ENCODE results near the gene PREX1. TPM values are rescaled to one million over a fixed set of nuclear protein-coding genes. Genes with fewer than 3 reads are reported as not detected.

The PREX1 gene
- total RNA-seq, 2 experiments from 2014 or later = 20.7 to 25.3 TPM

DNA sequence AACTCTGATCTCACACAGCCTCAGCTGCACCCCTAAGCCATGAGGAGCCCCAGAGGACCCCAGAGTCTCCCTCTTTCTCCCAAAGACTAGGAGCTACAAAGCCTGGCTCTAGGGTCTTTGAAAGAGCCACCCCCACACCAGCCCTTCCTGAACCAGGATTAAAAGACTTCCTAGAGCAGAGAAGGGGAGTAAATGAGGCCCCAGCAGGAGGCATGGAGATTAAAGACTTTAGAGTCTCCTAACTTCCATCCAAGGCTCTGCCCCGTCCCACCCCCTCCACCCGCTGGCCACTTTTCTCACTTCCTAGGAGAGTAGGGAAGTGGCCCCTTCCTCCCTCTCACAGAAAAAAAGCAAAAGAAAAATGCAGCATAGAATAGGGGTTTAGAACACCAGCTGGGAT lies 1.7 kb downstream of the PREX1 start:
- no peaks in the 10 kb centered on the region for H3K36me3 ChIP-seq (ENCODE audit: insufficient read depth, low read length)
- BruUV-seq (replicated peaks) = no TSS peak
- POLR2A ChIA-PET = interaction anchor here (1.0 to 1.3 kb wide), 2 partner anchors 8 to 96 kb away, joined by 3 read pairs; partner anchors contain the start of gene ARFGEF2
- no peaks in the 10 kb centered on the region for H3K9me3 ChIP-seq (ENCODE audit: low read length)
- intact Hi-C loops (cut with micrococcal nuclease; ENCODE audit: unreplicated experiment) = loop anchor here (2.0 to 5.0 kb wide), 2 partner anchors 79 to 89 kb away; no protein-coding TSS in a partner anchor
- TF ChIP-seq CTCF (conservative IDR thresholded peaks at IDR 0.05; ENCODE audit: low read length) (no peak), EZH2phosphoT487 (IDR thresholded peaks at IDR 0.05; ENCODE audit: borderline replicate concordance, low read depth, low read length) (no peak)
- CTCF ChIA-PET (ENCODE audit: unreplicated experiment) = no interaction called here
- no peaks in the 10 kb centered on the region for H3K9me2 ChIP-seq (ENCODE audit: insufficient read depth, low read length)
- H3K27ac ChIP-seq (ENCODE audit: low read depth, low read length, poor library complexity, severe bottlenecking) = peak overlapping the region; percentile 93
- peak overlapping the region; percentile 91 for H3K4me3 ChIP-seq (ENCODE audit: low read depth, low read length, poor library complexity, severe bottlenecking)
- no peak for DNase-seq (ENCODE audit: low spot score)
- H3K4me1 ChIP-seq (ENCODE audit: insufficient read depth, low read length, poor library complexity, severe bottlenecking) = peaks cover 62% of the 10 kb centered on the region
- peak overlapping the region; percentile 28; the same call in 1 of the 2 replicates for H2AFZ ChIP-seq (ENCODE audit: low read length)
- H3K4me2 ChIP-seq (ENCODE audit: low read length) = peak overlapping the region; percentile 76
- H4K20me1 ChIP-seq (ENCODE audit: insufficient read depth, low read length) = no peaks in the 10 kb centered on the region
- peaks cover 53% of the 10 kb centered on the region; the same call in 1 of the 2 replicates for H3K79me2 ChIP-seq (ENCODE audit: insufficient read depth, low read depth, low read length)

- Histone ChIP-seq H3K4me2 (ENCODE audit: low read length) (peak overlapping the region; percentile 76), H2AFZ (ENCODE audit: low read length) (no peak overlapping the region), H3K4me3 (ENCODE audit: low read depth, low read length, poor library complexity, severe bottlenecking) (peak overlapping the region; percentile 91), H3K79me2 (ENCODE audit: insufficient read depth, low read depth, low read length) (peaks cover 55% of the 10 kb centered on the region; the same call in 1 of the 2 replicates), H3K36me3 (ENCODE audit: insufficient read depth, low read length) (no peaks in the 10 kb centered on the region), H3K9me3 (ENCODE audit: low read length) (no peaks in the 10 kb centered on the region), H4K20me1 (ENCODE audit: insufficient read depth, low read length) (no peaks in the 10 kb centered on the region), H3K27ac (ENCODE audit: low read depth, low read length, poor library complexity, severe bottlenecking) (peak overlapping the region; percentile 93), H3K9me2 (ENCODE audit: insufficient read depth, low read length) (no peaks in the 10 kb centered on the region), H3K4me1 (ENCODE audit: insufficient read depth, low read length, poor library complexity, severe bottlenecking) (peaks cover 67% of the 10 kb centered on the region)
- intact Hi-C loops (cut with micrococcal nuclease; ENCODE audit: unreplicated experiment) = loop anchor here (5.0 kb wide), 1 partner anchor 88 kb away; no protein-coding TSS in a partner anchor
- POLR2A ChIA-PET = interaction anchor here (1.3 kb wide), 1 partner anchor 96 kb away, joined by 3 read pairs; the partner anchor contains the start of gene ARFGEF2
- BruUV-seq (replicated peaks) = no TSS peak
- DNase-seq (ENCODE audit: low spot score) = no peak
- TF ChIP-seq EZH2phosphoT487 (IDR thresholded peaks at IDR 0.05; ENCODE audit: borderline replicate concordance, low read depth, low read length) (no peak), CTCF (conservative IDR thresholded peaks at IDR 0.05; ENCODE audit: low read length) (no peak)
- CTCF ChIA-PET (ENCODE audit: unreplicated experiment) = no interaction called here
These were observed 2.3 kb downstream of the PREX1 start for GRCh38 chr20:48825566-48825920.

DNA sequence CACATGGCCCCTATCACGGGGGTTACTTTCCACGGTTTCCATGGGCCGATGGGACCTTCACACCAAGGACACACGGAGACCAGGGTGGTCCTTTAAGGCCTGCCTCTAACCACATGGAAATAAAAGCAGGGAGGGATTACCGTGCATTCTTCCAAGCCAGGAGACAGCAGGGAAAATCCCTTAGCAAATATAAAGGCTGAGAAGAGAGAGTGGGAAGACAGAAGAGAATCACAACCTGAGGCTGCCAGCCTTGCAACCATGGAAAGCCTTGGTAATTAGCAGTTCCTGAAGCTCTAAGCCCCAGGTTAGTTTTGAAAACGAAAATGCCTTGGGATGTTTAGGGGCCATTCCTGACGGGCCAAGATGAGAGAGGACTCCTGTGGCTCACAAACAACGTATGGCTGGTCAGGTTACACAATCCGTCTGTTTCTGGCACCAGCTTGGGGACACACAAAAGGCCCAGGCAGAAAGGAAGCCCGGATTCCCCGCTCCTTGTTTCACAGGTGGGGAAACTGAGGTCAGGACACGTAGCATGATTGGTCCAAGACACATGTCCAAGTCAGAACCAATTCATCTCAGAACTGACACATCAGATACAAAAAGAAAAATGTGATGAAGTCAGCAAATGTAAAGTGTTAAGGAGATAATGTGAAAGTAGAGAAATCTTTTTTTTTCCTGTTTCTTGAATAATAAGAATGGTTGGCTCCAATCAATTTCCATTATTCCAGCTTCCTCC lies 2.8 kb downstream of the PREX1 start:
- peak overlapping the region; percentile 93 for H3K27ac ChIP-seq (ENCODE audit: low read depth, low read length, poor library complexity, severe bottlenecking)
- TF ChIP-seq EZH2phosphoT487 (IDR thresholded peaks at IDR 0.05; ENCODE audit: borderline replicate concordance, low read depth, low read length) (no peak), CTCF (conservative IDR thresholded peaks at IDR 0.05; ENCODE audit: low read length) (no peak)
- H4K20me1 ChIP-seq (ENCODE audit: insufficient read depth, low read length) = no peaks in the 10 kb centered on the region
- H3K4me3 ChIP-seq (ENCODE audit: low read depth, low read length, poor library complexity, severe bottlenecking) = peak overlapping the region; percentile 91
- H3K79me2 ChIP-seq (ENCODE audit: insufficient read depth, low read depth, low read length) = peaks cover 61% of the 10 kb centered on the region; the same call in 1 of the 2 replicates
- DNase-seq (ENCODE audit: low spot score) = no peak
- no peaks in the 10 kb centered on the region for H3K9me3 ChIP-seq (ENCODE audit: low read length)
- ChIA-PET CTCF (ENCODE audit: unreplicated experiment) (no interaction called here), POLR2A (no interaction called here)
- no peaks in the 10 kb centered on the region for H3K36me3 ChIP-seq (ENCODE audit: insufficient read depth, low read length)
- no TSS peak for BruUV-seq (replicated peaks)
- no peaks in the 10 kb centered on the region for H3K9me2 ChIP-seq (ENCODE audit: insufficient read depth, low read length)
- H3K4me2 ChIP-seq (ENCODE audit: low read length) = peak overlapping the region; percentile 76
- intact Hi-C loops (cut with micrococcal nuclease; ENCODE audit: unreplicated experiment) = loop anchor here (5.0 kb wide), 3 partner anchors 73 to 97 kb away; partner anchors contain the start of gene ARFGEF2
- H2AFZ ChIP-seq (ENCODE audit: low read length) = no peak overlapping the region
- peaks cover 72% of the 10 kb centered on the region for H3K4me1 ChIP-seq (ENCODE audit: insufficient read depth, low read length, poor library complexity, severe bottlenecking)

Measured in OCI-LY7 (cell line).